ENCODE measurements around the gene POLR1D.

POLR1D gene

GRCh38 chr13:27641711-27642502 is 20.2 kb downstream of the POLR1D start:
- DNase-seq = no peak

- no peak for DNase-seq
These were observed 21.8 kb downstream of the POLR1D start for GRCh38 chr13:27643334-27644132.

GRCh38 chr13:27644302-27644701 is 22.6 kb downstream of the POLR1D start:
- DNase-seq = no peak

GRCh38 chr13:27650312-27650711 is 28.6 kb downstream of the POLR1D start:
- no peak for DNase-seq

DNA sequence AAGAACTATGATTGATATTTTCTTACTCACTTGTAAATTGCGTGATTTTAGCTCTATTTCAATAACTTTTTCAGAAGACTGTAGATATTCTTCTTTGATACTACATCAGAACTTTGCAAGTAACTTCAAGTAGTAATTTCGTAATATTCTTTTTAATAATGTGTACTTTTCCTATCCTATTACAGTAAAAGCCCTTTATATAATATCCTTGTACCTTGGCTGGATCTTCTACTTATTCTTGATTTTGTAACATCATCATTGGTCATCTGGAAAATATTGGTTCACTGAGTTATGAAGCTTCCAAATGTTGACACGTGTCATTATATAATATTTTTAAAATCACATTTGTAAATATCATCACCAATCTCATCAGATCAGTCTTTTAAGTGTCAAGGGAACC is 32.4 kb downstream of the POLR1D start:
- no peak for DNase-seq

DNA sequence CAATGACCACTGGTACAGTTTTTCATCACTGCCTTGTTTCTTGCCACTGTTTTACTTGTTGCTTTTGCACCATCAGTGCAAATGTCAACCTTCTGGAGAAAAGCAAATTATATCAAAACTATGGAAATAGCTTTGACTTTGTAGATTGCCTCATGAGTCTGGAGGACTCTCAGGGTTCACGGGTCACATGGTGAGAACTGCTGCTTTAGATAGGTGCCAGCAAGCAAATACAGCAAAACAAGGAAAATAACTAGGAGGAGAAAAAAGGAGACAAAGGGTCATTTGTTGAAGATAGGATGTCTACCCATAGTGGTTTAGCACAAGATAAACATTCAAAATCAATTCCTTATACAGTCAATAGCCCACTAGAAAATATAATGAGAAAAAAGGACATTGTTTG is 33.1 kb downstream of the POLR1D start:
- no peak for DNase-seq

DNA sequence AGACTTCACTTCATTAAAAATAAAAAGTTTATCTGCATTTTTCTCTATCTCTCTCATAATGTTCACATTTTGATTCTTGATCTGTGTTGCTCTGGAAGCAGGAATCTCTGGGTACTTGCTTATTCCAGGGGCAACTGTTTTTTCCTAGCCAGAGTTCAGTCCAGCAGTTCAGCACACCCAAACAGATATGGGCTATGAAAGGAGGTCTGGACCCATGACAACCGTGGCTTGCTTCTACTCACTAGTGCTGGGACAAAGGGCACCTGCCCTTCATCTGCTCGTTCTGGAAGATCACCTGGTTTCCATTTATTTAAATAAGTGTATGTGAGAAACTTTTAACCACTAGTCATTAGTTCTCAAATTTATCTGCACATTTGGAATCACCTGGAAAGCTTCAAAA is 36.0 kb downstream of the POLR1D start:
- DNase-seq = no peak

GRCh38 chr13:27658546-27658945 is 36.9 kb downstream of the POLR1D start:
- DNase-seq = no peak

DNA sequence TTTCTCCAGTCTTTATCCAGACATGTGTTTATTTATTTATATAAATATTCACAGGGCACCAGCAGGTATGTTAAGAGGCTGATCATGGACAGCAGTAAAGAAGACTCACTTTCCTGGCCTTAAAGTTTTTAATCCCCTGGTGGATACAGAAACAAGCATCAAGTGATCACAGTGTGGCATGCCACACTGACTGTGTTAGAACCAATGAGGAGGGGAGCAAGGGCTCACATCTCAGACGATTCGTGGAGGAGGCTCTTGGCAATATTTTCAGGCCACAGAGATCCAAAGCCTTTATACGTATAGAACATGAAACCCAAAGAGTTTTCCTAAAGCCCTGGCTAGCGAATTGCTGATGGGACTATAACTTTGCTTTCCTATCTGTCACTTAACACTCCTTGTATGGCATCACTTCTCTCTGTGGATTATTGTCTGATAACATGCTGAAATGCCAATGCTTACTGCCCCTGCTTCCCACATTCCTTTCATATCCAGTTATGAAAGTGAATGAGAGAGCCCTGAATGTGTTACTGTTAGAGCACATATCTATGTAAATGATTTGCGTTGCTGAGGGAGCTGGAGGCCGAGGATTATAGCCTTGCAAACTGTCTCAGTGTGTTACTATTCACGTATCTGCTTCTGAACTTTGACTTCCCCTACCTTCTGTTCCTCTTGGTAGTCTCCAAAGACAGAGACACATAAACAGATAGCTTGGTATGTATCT is 37.6 kb downstream of the POLR1D start:
- no peak for DNase-seq

DNA sequence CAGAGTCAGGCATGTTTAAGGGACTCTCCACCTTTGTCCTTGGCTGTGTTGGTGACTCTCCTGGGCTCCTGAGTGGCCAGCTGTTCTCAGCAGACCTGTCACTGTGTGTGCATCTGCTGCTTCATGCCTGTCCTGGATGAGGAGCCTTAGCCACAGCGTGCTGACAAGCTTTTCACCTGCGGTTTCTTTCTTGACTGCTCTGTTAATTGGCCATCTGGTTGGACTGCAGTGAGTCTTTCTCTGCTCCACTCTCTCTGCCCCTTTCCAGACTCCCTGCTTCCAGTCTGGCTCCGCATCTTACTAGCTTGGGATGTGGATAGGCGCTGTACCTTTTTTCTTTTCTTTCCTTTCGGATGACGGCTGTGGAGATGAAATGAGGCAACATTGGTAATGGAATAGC is 38.8 kb downstream of the POLR1D start:
- no peak for DNase-seq

- DNase-seq = no peak
These were observed 39.3 kb downstream of the POLR1D start for GRCh38 chr13:27661017-27661416.

DNA sequence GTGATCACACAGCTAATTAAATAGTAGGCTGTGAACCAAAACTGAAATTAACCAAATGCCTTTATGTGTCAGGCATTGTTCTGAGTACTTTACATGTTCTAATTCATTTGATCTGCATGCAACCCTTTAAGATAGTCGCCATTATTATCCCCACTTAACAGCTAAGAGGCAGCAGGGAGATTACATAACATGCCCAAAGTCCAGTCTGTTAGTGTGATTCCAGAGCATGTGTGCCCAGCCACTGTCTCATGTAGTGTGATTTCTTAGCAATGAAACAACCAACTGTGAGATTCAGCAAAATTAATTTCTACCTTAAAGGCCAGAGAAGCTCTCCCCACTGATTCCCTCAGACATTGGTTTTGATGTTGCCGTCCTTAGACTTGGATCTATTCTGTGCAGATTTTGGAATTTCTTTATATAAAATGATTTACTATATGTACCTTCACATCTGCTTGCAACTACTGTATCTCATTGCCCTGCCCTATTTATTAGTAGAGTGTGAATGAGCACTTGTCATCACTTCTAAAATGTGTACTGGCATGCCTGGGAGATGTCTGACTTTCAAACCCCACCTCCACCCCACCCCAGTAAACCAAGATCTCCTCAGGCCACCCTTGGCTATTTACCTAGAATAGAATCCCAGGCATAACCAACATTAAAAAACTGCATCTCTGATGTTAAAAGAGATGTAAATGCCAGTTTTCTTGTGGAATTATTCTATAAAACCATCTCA is 41.2 kb downstream of the POLR1D start:
- no peak for DNase-seq

- DNase-seq = no peak
These were observed 42.3 kb downstream of the POLR1D start for GRCh38 chr13:27663947-27664346.

DNA sequence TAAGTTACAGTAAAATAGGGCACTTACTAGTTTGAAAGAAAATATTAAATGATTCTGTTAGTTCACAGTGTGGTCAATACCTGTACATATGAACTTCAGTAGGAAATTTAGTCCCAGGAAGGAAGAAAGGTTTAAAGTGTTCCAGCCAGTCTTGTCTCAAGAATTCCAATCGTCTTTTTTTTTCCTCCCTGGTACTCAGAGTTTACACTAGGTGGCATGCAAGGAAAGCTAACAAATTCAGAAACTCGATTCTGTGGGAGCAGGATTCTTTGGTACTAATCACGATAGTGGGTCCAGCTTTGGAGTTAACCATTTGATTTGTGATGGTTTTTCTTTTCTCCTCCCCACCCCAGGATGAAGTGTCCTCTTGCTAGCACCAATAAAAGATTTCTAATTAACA is 43.6 kb downstream of the POLR1D start:
- no peak for DNase-seq

GRCh38 chr13:27665761-27666160 is 44.1 kb downstream of the POLR1D start:
- no peak for DNase-seq

DNA sequence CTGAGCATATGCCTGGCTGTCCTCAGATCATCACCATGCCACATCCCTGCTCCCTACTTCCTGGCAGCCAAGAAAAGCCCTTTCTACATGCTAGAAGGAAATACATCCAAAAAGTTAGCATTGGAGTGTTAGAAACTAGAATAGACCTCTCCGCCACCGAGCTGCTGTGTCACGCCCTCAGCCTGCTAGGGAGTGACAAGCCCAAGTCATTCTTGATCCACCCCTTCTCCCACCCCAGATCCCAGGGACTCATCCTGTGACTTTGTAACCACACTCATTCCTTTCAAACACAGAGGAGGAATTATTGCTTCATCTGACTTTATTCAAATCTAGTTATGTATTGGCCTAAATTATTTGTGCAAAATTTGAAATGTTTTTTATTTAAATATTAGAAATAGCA is 45.3 kb downstream of the POLR1D start:
- DNase-seq = no peak

- DNase-seq = no peak
These were observed 46.3 kb downstream of the POLR1D start for GRCh38 chr13:27667946-27668345.

- DNase-seq = no peak
These were observed 49.2 kb downstream of the POLR1D start for GRCh38 chr13:27670861-27671260.

DNA sequence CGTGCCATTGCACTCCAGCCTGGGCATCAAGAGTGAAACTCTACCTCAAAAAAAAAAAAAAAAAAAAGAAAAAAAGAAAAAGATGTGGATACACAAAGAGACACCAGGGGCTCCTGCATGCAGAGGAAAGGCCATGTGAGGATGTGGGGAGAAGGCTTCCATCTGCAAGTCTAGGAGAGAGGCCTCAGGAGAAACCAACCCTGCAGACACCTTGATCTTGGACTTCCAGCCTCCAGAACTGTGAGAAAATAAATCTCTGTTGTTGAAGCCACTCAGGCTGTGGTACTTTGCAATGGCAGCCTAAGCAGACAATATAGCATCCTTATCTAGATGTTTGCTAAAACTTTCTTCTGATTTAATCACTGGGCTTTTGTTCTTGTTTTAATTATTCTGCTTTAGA is 50.3 kb downstream of the POLR1D start:
- no peak for DNase-seq
